Uterus (tissue), 4 donors: Measurements from ENCODE around the gene UCK1. TPM values are rescaled to one million over a fixed set of nuclear protein-coding genes. Genes with fewer than 3 reads are reported as not detected.

ENCODE experiments used
- DNase-seq, 2 donors: peaks; one replicate each; pipeline ENCODE4 v3.0.0-alpha.2; 2019 to 2020
- H3K27ac ChIP-seq, 2 donors: fragments of 200-600 bp; sonication (generic); 1 replicate in 1 of 2; 2 replicates in 1 of 2; pipeline ENCODE4 v1.5.1; 2016 to 2018
- H3K27me3 ChIP-seq, 2 donors: fragments of 200-600 bp; sonication (generic); one replicate each; pipeline ENCODE4 v1.5.1; 2018 to 2019; ENCODE audit warnings: control low read depth in 1 of 2
- H3K36me3 ChIP-seq, 2 donors: fragments of 200-600 bp; sonication (generic); one replicate each; pipeline ENCODE4 v1.5.1; 2019; ENCODE audit warnings: control low read depth in 1 of 2
- H3K4me1 ChIP-seq, 2 donors: fragments of 200-600 bp; sonication (generic); one replicate each; pipeline ENCODE4 v1.5.1; 2018 to 2019; ENCODE audit warnings: control low read depth in 1 of 2
- H3K4me3 ChIP-seq, 2 donors: fragments of 200-600 bp; sonication (generic); 1 replicate in 1 of 2; 2 replicates in 1 of 2; pipeline ENCODE4 v1.5.1; 2018 to 2019; ENCODE audit warnings: mild to moderate bottlenecking in 1 of 2
- H3K9me3 ChIP-seq, 2 donors: fragments of 200-600 bp; sonication (generic); one replicate each; pipeline ENCODE4 v1.5.1; 2019; ENCODE audit warnings: control low read depth in 1 of 2
- POLR2A ChIP-seq, 2 donors: fragments of 450-650 bp; IDR thresholded peaks; one replicate each; pipeline ENCODE4 v1.6.1; 2016; ENCODE audit warnings: antibody characterized with exemption in 2 of 2, mild to moderate bottlenecking in 1 of 2, moderate library complexity in 1 of 2
- intact Hi-C: fragments of 100-400 bp; cut with DNase I; formaldehyde crosslinking; loops from one replicate; pipeline ENCODE4 v1.15.1; 2023; ENCODE audit warnings: low total_unique reads
- total RNA-seq, 4 donors: library from RNA; depleted of rRNA in 3 of 4; stranded (reverse); fragments of >200 nt in 3 of 4; gene quantifications; one replicate each; pipeline versions ENCODE4 v1.1.0 to v1.2.4, GENCODE V29; 2014 to 2023
- TF ChIP-seq, protein P1 (sequence below), 4 experiments: fragments of 200-600 bp in 2 of 4; fragments of 450-650 bp in 2 of 4; sonication (generic) in 2 of 4; IDR thresholded peaks; one replicate each; pipeline ENCODE4 v1.5.1; 2016 to 2019; ENCODE audit warnings: antibody characterized with exemption in 4 of 4, mild to moderate bottlenecking in 2 of 4, moderate library complexity in 1 of 4
- donor health status: DM: yes; HTN: yes; CAD: no.

The UCK1 gene
- total RNA-seq, 4 donors from 2014 or later = 7.7 to 37.7 (median 18.6) TPM

DNA sequence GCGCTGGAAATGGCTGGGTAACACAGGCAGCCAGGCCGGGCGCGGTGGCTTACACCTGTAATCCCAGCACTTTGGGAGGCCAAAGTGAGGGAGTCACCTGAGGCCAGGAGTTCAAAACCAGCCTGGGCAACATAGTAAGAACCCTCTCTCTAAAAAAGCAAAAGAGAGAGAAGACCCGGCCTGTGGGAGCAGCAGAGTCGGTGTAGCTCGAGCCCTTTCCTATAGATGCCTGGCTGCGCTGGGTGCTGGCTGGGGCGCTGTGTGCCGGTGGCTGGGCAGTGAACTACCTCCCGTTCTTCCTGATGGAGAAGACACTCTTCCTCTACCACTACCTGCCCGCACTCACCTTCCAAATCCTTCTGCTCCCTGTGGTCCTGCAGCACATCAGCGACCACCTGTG lies 9.2 kb downstream of the UCK1 start:
- Histone ChIP-seq H3K36me3 (no peaks in the 10 kb centered on the region), H3K9me3 (no peaks in the 10 kb centered on the region), H3K27ac (no peak overlapping the region), H3K27me3 (no peaks in the 10 kb centered on the region), H3K4me3 (no peak overlapping the region), H3K4me1 (no peaks in the 10 kb centered on the region)
- no peak for DNase-seq
- intact Hi-C loops = no loop called here
- TF ChIP-seq, protein P1, sequence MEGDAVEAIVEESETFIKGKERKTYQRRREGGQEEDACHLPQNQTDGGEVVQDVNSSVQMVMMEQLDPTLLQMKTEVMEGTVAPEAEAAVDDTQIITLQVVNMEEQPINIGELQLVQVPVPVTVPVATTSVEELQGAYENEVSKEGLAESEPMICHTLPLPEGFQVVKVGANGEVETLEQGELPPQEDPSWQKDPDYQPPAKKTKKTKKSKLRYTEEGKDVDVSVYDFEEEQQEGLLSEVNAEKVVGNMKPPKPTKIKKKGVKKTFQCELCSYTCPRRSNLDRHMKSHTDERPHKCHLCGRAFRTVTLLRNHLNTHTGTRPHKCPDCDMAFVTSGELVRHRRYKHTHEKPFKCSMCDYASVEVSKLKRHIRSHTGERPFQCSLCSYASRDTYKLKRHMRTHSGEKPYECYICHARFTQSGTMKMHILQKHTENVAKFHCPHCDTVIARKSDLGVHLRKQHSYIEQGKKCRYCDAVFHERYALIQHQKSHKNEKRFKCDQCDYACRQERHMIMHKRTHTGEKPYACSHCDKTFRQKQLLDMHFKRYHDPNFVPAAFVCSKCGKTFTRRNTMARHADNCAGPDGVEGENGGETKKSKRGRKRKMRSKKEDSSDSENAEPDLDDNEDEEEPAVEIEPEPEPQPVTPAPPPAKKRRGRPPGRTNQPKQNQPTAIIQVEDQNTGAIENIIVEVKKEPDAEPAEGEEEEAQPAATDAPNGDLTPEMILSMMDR (IDR thresholded peaks at IDR 0.05) = no peak
- no peak for TF ChIP-seq POLR2A (IDR thresholded peaks at IDR 0.05)

DNA sequence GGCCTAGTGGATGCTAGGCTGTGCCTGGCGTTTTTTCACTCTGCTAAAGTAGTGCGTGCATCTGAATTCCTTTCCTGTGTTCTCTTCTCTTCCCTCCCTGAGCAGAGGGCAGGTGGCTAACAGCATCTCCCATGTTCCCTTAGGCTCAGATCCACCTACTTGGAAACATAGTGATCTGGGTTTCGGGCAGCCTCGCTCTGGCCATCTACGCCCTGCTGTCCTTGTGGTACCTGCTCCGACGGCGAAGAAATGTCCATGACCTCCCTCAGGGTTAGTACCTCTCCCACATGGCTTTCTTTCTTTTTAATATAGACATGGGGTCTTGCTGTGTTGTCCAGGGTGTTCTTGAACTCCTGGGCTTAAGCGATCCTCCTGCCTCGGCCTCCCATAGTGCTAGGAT lies 9.9 kb downstream of the UCK1 start:
- H3K36me3 ChIP-seq = no peaks in the 10 kb centered on the region
- DNase-seq = no peak
- H3K27ac ChIP-seq = no peak overlapping the region
- H3K9me3 ChIP-seq = no peaks in the 10 kb centered on the region
- TF ChIP-seq, protein P1 (IDR thresholded peaks at IDR 0.05) = no peak
- no peak for TF ChIP-seq POLR2A (IDR thresholded peaks at IDR 0.05)
- no peaks in the 10 kb centered on the region for H3K27me3 ChIP-seq
- intact Hi-C loops = no loop called here
- no peak overlapping the region for H3K4me3 ChIP-seq
- no peaks in the 10 kb centered on the region for H3K4me1 ChIP-seq

DNA sequence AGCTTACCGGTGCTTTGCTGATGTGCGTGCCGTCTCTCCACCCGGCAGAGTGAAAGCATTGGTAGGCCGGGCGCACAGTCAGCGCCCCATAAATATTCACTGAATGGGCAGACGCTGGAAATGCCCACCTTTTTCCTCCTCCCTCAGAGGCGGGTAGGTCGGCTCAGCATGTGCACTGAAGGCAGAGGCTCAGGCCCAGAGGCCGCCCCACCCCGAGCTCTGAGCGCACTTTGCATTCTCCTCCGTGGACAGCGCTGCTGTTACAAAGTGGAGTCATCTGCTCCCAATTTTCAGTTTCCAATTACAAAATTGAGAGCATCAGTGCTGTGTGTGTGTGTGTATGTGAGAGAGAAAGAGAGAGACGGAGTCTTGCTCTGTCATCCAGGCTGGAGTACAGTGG lies 10.6 kb downstream of the UCK1 start:
- Histone ChIP-seq H3K4me1 (no peaks in the 10 kb centered on the region), H3K27me3 (no peaks in the 10 kb centered on the region), H3K4me3 (no peak overlapping the region), H3K9me3 (no peaks in the 10 kb centered on the region), H3K36me3 (no peaks in the 10 kb centered on the region), H3K27ac (no peak overlapping the region)
- intact Hi-C loops = no loop called here
- no peak for TF ChIP-seq POLR2A (IDR thresholded peaks at IDR 0.05)
- TF ChIP-seq, protein P1 (IDR thresholded peaks at IDR 0.05) = no peak
- DNase-seq = no peak

DNA sequence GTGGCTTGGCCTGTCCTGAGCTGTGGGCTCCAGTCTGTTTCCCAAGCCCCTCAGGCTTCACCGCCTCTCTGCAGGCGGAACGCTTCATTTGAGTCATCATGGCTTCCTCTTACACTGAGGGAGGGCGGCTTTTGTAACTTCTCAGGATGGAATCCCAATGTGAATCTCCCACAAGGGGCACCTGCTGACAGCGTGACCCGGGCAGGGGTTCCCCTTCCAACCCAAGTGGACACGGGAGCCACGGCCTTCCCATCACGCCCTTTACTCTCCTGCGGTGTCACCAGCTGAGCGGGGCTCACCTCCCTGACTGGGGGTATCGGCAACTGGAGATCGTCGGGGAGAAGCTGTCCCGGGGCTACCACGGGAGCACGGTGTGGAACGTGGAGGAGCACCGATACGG lies 12.5 kb downstream of the UCK1 start:
- no peaks in the 10 kb centered on the region for H3K27me3 ChIP-seq
- no peak overlapping the region for H3K27ac ChIP-seq
- no peak for DNase-seq
- H3K4me3 ChIP-seq = no peak overlapping the region
- H3K9me3 ChIP-seq = no peaks in the 10 kb centered on the region
- H3K36me3 ChIP-seq = no peaks in the 10 kb centered on the region
- H3K4me1 ChIP-seq = no peaks in the 10 kb centered on the region
- TF ChIP-seq, protein P1 (IDR thresholded peaks at IDR 0.05) = no peak
- no peak for TF ChIP-seq POLR2A (IDR thresholded peaks at IDR 0.05)
- intact Hi-C loops = no loop called here

DNA sequence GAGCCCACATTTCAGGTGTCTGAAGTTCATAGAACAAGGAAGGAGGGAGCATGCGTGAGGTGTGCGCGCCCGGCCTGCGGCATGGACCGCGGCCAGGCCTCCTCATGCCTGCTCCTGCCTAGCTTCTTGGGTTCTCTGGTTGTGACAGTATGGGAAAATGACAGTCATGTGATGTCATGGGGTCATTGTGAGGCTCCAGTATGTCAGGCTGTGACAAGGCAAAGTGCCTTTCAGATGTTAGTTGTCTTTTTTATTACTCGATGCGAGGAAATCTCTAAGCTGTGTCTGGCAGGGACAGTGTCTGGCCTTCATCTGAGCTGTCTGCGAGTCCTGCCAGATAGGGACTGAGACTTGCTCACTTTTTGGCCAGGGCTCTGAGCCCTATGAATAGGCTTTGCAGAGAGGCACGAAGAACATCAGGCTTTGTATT lies 13.3 kb downstream of the UCK1 start:
- intact Hi-C loops = no loop called here
- Histone ChIP-seq H3K27me3 (no peaks in the 10 kb centered on the region), H3K36me3 (no peaks in the 10 kb centered on the region), H3K4me3 (no peak overlapping the region), H3K4me1 (no peaks in the 10 kb centered on the region), H3K27ac (no peak overlapping the region), H3K9me3 (no peaks in the 10 kb centered on the region)
- TF ChIP-seq, protein P1 (IDR thresholded peaks at IDR 0.05) = no peak
- TF ChIP-seq POLR2A (IDR thresholded peaks at IDR 0.05) = no peak
- no peak for DNase-seq
